Measurements from ENCODE around the gene RBBP8NL. TPM values are rescaled to one million over a fixed set of nuclear protein-coding genes. Genes with fewer than 3 reads are reported as not detected.
A peak's percentile ranks its signal among the peaks of the same experiment; 100 is the strongest.

RBBP8NL gene
- polyA plus RNA-seq, 1 donor (not counting 4 experiments of a cell fraction or from before 2014, with no cell fraction given) = 0.13 TPM

GRCh38 chr20:62369815-62370114 is 57.6 kb downstream of the RBBP8NL start:
- no peak overlapping the region for H3K4me3 ChIP-seq (ENCODE audit: control insufficient read depth in 2 of 3, extremely low read depth in 1 of 3, insufficient read depth in 2 of 3, low read depth in 1 of 3, low read length in 3 of 3)

GRCh38 chr20:62368976-62369814 is 58.1 kb downstream of the RBBP8NL start:
- Histone ChIP-seq H3K4me1 (ENCODE audit: control insufficient read depth, extremely low read depth, insufficient read depth, low read length) (peaks cover 45% of the 10 kb centered on the region), H3K9ac (ENCODE audit: control insufficient read depth, extremely low read depth, insufficient read depth, low read length) (no peak overlapping the region), H3K27ac (ENCODE audit: control insufficient read depth, insufficient read depth, low read length) (no peak overlapping the region)

More at GRCh38 chr20:62369815-62370114, 57.6 kb downstream of the RBBP8NL start:
- peaks cover 14% of the 10 kb centered on the region for H3K79me2 ChIP-seq (ENCODE audit: control insufficient read depth, insufficient read depth, low read length)
- FAIRE-seq (no peak), DNase-seq (ENCODE audit: low read depth, low spot score) (no peak)
- H3K4me2 ChIP-seq (ENCODE audit: control insufficient read depth, extremely low read depth, insufficient read depth, low read depth, low read length) = peak overlapping the region; percentile 43
- no peaks in the 10 kb centered on the region for H3K27me3 ChIP-seq (ENCODE audit: control insufficient read depth, extremely low read depth, insufficient read depth, low read length)
- H3K4me1 ChIP-seq (ENCODE audit: control insufficient read depth, extremely low read depth, insufficient read depth, low read length) = peaks cover 40% of the 10 kb centered on the region
- H3K9me3 ChIP-seq (ENCODE audit: control insufficient read depth, low read depth, low read length) = no peaks in the 10 kb centered on the region
- dilution Hi-C loops (cut with MboI; ENCODE audit: extremely low pct_ligation_motif_present, low sequenced_read_pairs) = no loop called here
- H3K27ac ChIP-seq (ENCODE audit: control insufficient read depth, insufficient read depth, low read length) = no peak overlapping the region
- H2AFZ ChIP-seq (ENCODE audit: control insufficient read depth, low read length) = no peak overlapping the region
- peaks cover 5% of the 10 kb centered on the region for H4K20me1 ChIP-seq (ENCODE audit: control insufficient read depth, extremely low read depth, insufficient read depth, low read length)
- H3K9ac ChIP-seq (ENCODE audit: control insufficient read depth, extremely low read depth, insufficient read depth, low read length) = no peak overlapping the region
- H3K36me3 ChIP-seq (ENCODE audit: control insufficient read depth in 2 of 2, extremely low read depth in 1 of 2, insufficient read depth in 2 of 2, low read length in 2 of 2) = no peaks in the 10 kb centered on the region
- TF ChIP-seq CTCF (optimal IDR thresholded peaks at IDR 0.05 in 1 of 3, IDR thresholded peaks at IDR 0.05 in 1 of 3, conservative IDR thresholded peaks at IDR 0.05 in 1 of 3; ENCODE audit: extremely low read depth in 1 of 3, insufficient read depth in 2 of 3, low read length in 3 of 3) (no peak), EZH2 (IDR thresholded peaks at IDR 0.05; ENCODE audit: low read length) (no peak)
- no peaks in the 10 kb centered on the region for H3K9me1 ChIP-seq (ENCODE audit: control insufficient read depth, extremely low read depth, insufficient read depth, low read length)

More at GRCh38 chr20:62368976-62369814, 58.1 kb downstream of the RBBP8NL start:
- Histone ChIP-seq H2AFZ (ENCODE audit: control insufficient read depth, low read length) (no peak overlapping the region), H3K79me2 (ENCODE audit: control insufficient read depth, insufficient read depth, low read length) (peaks cover 20% of the 10 kb centered on the region), H3K36me3 (ENCODE audit: control insufficient read depth in 2 of 2, extremely low read depth in 1 of 2, insufficient read depth in 2 of 2, low read length in 2 of 2) (peaks cover 0 to 3% of the 10 kb centered on the region in 2 experiments), H3K4me2 (ENCODE audit: control insufficient read depth, extremely low read depth, insufficient read depth, low read depth, low read length) (peak overlapping the region; percentile 43), H3K27me3 (ENCODE audit: control insufficient read depth, extremely low read depth, insufficient read depth, low read length) (no peaks in the 10 kb centered on the region), H3K4me3 (ENCODE audit: control insufficient read depth in 2 of 3, extremely low read depth in 1 of 3, insufficient read depth in 2 of 3, low read depth in 1 of 3, low read length in 3 of 3) (no peak overlapping the region), H4K20me1 (ENCODE audit: control insufficient read depth, extremely low read depth, insufficient read depth, low read length) (peaks cover 9% of the 10 kb centered on the region), H3K9me1 (ENCODE audit: control insufficient read depth, extremely low read depth, insufficient read depth, low read length) (no peaks in the 10 kb centered on the region), H3K9me3 (ENCODE audit: control insufficient read depth, low read depth, low read length) (no peaks in the 10 kb centered on the region)
- TF ChIP-seq EZH2 (IDR thresholded peaks at IDR 0.05; ENCODE audit: low read length) (no peak), CTCF (optimal IDR thresholded peaks at IDR 0.05 in 1 of 3, IDR thresholded peaks at IDR 0.05 in 1 of 3, conservative IDR thresholded peaks at IDR 0.05 in 1 of 3; ENCODE audit: extremely low read depth in 1 of 3, insufficient read depth in 2 of 3, low read length in 3 of 3) (peak in 2 of 3 experiments; percentile 13 to 25)
- DNase-seq (ENCODE audit: low read depth, low spot score) = no peak
- dilution Hi-C loops (cut with MboI; ENCODE audit: extremely low pct_ligation_motif_present, low sequenced_read_pairs) = no loop called here
- no peak for FAIRE-seq
